ENCODE measurements around the gene NEDD4L. TPM values are rescaled to one million over a fixed set of nuclear protein-coding genes. Genes with fewer than 3 reads are reported as not detected.

NEDD4L gene
- total and polyA plus RNA-seq, 2 experiments from 2014 or later, result 36.2 to 72.3 TPM

DNA sequence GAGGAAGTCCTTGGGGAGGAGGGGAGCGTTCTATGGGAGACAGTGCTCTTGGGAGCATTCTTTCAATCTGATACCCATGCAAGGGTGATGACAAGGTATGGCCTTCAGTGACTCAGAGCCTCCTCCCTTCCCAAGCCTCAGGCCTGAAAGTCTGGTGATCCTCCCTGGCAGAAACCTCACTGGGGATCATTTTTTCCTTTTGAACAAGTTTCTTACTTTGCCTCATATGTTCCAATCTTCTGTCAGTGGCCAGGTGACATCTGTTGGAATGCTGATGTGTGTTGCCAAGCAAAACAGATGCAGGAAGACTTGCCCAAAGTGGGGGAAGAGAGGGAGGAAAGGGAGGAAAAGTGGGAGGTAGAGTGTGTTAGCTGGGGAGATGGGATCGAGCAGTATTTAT is 224.8 kb downstream of the NEDD4L start (continued):
- TF ChIP-seq, protein P1, sequence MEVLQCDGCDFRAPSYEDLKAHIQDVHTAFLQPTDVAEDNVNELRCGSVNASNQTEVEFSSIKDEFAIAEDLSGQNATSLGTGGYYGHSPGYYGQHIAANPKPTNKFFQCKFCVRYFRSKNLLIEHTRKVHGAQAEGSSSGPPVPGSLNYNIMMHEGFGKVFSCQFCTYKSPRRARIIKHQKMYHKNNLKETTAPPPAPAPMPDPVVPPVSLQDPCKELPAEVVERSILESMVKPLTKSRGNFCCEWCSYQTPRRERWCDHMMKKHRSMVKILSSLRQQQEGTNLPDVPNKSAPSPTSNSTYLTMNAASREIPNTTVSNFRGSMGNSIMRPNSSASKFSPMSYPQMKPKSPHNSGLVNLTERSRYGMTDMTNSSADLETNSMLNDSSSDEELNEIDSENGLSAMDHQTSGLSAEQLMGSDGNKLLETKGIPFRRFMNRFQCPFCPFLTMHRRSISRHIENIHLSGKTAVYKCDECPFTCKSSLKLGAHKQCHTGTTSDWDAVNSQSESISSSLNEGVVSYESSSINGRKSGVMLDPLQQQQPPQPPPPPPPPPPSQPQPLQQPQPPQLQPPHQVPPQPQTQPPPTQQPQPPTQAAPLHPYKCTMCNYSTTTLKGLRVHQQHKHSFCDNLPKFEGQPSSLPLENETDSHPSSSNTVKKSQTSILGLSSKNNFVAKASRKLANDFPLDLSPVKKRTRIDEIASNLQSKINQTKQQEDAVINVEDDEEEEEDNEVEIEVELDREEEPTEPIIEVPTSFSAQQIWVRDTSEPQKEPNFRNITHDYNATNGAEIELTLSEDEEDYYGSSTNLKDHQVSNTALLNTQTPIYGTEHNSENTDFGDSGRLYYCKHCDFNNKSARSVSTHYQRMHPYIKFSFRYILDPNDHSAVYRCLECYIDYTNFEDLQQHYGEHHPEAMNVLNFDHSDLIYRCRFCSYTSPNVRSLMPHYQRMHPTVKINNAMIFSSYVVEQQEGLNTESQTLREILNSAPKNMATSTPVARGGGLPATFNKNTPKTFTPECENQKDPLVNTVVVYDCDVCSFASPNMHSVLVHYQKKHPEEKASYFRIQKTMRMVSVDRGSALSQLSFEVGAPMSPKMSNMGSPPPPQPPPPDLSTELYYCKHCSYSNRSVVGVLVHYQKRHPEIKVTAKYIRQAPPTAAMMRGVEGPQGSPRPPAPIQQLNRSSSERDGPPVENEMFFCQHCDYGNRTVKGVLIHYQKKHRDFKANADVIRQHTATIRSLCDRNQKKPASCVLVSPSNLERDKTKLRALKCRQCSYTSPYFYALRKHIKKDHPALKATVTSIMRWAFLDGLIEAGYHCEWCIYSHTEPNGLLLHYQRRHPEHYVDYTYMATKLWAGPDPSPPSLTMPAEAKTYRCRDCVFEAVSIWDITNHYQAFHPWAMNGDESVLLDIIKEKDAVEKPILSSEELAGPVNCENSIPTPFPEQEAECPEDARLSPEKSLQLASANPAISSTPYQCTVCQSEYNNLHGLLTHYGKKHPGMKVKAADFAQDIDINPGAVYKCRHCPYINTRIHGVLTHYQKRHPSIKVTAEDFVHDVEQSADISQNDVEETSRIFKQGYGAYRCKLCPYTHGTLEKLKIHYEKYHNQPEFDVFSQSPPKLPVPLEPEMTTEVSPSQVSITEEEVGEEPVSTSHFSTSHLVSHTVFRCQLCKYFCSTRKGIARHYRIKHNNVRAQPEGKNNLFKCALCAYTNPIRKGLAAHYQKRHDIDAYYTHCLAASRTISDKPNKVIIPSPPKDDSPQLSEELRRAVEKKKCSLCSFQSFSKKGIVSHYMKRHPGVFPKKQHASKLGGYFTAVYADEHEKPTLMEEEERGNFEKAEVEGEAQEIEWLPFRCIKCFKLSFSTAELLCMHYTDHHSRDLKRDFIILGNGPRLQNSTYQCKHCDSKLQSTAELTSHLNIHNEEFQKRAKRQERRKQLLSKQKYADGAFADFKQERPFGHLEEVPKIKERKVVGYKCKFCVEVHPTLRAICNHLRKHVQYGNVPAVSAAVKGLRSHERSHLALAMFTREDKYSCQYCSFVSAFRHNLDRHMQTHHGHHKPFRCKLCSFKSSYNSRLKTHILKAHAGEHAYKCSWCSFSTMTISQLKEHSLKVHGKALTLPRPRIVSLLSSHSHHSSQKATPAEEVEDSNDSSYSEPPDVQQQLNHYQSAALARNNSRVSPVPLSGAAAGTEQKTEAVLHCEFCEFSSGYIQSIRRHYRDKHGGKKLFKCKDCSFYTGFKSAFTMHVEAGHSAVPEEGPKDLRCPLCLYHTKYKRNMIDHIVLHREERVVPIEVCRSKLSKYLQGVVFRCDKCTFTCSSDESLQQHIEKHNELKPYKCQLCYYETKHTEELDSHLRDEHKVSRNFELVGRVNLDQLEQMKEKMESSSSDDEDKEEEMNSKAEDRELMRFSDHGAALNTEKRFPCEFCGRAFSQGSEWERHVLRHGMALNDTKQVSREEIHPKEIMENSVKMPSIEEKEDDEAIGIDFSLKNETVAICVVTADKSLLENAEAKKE (CRISPR knock-in tag; IDR thresholded peaks at IDR 0.05), result no peak
- TF ChIP-seq, protein P2, sequence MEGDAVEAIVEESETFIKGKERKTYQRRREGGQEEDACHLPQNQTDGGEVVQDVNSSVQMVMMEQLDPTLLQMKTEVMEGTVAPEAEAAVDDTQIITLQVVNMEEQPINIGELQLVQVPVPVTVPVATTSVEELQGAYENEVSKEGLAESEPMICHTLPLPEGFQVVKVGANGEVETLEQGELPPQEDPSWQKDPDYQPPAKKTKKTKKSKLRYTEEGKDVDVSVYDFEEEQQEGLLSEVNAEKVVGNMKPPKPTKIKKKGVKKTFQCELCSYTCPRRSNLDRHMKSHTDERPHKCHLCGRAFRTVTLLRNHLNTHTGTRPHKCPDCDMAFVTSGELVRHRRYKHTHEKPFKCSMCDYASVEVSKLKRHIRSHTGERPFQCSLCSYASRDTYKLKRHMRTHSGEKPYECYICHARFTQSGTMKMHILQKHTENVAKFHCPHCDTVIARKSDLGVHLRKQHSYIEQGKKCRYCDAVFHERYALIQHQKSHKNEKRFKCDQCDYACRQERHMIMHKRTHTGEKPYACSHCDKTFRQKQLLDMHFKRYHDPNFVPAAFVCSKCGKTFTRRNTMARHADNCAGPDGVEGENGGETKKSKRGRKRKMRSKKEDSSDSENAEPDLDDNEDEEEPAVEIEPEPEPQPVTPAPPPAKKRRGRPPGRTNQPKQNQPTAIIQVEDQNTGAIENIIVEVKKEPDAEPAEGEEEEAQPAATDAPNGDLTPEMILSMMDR (conservative IDR thresholded peaks at IDR 0.05; ENCODE audit: low read depth in 2 of 2), result no peak
- TF ChIP-seq POLR2AphosphoS5 (IDR thresholded peaks at IDR 0.05; ENCODE audit: low read depth) (no peak), EZH2 (IDR thresholded peaks at IDR 0.05; ENCODE audit: low read depth, unreplicated experiment) (no peak), NANOG (IDR thresholded peaks at IDR 0.05; ENCODE audit: borderline replicate concordance) (no peak)

DNA sequence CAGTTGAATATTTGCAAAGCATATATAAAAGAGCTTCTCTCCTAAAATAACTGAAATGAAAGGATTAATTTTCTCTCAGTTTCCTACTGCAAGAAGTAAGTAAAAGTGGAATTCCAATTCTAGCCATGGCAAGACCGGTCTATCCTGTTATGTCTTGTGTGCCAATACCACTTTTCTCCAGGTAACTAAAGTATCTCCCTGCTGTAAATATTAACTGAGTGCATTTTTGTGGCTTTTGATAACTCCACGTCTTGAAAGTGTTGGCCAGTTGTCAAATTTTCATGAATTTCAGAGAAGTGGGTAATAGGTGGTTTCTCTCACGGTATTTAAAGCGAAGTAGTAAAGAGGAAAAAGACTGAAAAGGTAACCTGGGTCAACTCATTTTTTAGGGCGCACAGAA is 225.9 kb downstream of the NEDD4L start:
- H3K4me2 ChIP-seq, result no peak overlapping the region
- H3K4me1 ChIP-seq (ENCODE audit: insufficient read depth), result peaks cover 21% of the 10 kb centered on the region
- H3K79me2 ChIP-seq (replicated peaks; ENCODE audit: insufficient read depth), result peaks cover 64% of the 10 kb centered on the region
- no peaks in the 10 kb centered on the region for H3K27me3 ChIP-seq (ENCODE audit: insufficient read depth)
- TF ChIP-seq, protein P3, sequence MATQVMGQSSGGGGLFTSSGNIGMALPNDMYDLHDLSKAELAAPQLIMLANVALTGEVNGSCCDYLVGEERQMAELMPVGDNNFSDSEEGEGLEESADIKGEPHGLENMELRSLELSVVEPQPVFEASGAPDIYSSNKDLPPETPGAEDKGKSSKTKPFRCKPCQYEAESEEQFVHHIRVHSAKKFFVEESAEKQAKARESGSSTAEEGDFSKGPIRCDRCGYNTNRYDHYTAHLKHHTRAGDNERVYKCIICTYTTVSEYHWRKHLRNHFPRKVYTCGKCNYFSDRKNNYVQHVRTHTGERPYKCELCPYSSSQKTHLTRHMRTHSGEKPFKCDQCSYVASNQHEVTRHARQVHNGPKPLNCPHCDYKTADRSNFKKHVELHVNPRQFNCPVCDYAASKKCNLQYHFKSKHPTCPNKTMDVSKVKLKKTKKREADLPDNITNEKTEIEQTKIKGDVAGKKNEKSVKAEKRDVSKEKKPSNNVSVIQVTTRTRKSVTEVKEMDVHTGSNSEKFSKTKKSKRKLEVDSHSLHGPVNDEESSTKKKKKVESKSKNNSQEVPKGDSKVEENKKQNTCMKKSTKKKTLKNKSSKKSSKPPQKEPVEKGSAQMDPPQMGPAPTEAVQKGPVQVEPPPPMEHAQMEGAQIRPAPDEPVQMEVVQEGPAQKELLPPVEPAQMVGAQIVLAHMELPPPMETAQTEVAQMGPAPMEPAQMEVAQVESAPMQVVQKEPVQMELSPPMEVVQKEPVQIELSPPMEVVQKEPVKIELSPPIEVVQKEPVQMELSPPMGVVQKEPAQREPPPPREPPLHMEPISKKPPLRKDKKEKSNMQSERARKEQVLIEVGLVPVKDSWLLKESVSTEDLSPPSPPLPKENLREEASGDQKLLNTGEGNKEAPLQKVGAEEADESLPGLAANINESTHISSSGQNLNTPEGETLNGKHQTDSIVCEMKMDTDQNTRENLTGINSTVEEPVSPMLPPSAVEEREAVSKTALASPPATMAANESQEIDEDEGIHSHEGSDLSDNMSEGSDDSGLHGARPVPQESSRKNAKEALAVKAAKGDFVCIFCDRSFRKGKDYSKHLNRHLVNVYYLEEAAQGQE (IDR thresholded peaks at IDR 0.05; ENCODE audit: unreplicated experiment), result no peak
- TF ChIP-seq EZH2 (IDR thresholded peaks at IDR 0.05; ENCODE audit: low read depth, unreplicated experiment), result no peak
- TF ChIP-seq, protein P4, sequence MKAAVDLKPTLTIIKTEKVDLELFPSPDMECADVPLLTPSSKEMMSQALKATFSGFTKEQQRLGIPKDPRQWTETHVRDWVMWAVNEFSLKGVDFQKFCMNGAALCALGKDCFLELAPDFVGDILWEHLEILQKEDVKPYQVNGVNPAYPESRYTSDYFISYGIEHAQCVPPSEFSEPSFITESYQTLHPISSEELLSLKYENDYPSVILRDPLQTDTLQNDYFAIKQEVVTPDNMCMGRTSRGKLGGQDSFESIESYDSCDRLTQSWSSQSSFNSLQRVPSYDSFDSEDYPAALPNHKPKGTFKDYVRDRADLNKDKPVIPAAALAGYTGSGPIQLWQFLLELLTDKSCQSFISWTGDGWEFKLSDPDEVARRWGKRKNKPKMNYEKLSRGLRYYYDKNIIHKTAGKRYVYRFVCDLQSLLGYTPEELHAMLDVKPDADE (IDR thresholded peaks at IDR 0.05), result no peak
- ATAC-seq, result no peak
- Mint-ChIP-seq H3K4me1 (peaks cover 57% of the 10 kb centered on the region), H3K27me3 (ENCODE audit: insufficient read depth, low read depth, poor library complexity) (no peaks in the 10 kb centered on the region), H3K36me3 (ENCODE audit: low read depth) (no peaks in the 10 kb centered on the region), H3K4me3 (no peak overlapping the region), H3K27ac (no peak overlapping the region), H3K9me3 (no peaks in the 10 kb centered on the region)
- H3K9me2 ChIP-seq (ENCODE audit: insufficient read depth), result no peaks in the 10 kb centered on the region
- no peak overlapping the region for H3K27ac ChIP-seq (ENCODE audit: low read depth)
- no peaks in the 10 kb centered on the region for H3K36me3 ChIP-seq (ENCODE audit: insufficient read depth)
- no peaks in the 10 kb centered on the region for H3F3A ChIP-seq (replicated peaks; ENCODE audit: low read depth)
- no peak for DNase-seq (ENCODE audit: low spot score)
- no peaks in the 10 kb centered on the region for H4K20me1 ChIP-seq (replicated peaks; ENCODE audit: insufficient read depth)
- no peak overlapping the region for H3K4me3 ChIP-seq
- no peak overlapping the region for H2AFZ ChIP-seq
